ENCODE data around the gene COL23A1. TPM values are rescaled to one million over a fixed set of nuclear protein-coding genes. Genes with fewer than 3 reads are reported as not detected.

The COL23A1 gene
- total RNA-seq, 2 donors from 2014 or later = 1.5 to 2.5 TPM

DNA sequence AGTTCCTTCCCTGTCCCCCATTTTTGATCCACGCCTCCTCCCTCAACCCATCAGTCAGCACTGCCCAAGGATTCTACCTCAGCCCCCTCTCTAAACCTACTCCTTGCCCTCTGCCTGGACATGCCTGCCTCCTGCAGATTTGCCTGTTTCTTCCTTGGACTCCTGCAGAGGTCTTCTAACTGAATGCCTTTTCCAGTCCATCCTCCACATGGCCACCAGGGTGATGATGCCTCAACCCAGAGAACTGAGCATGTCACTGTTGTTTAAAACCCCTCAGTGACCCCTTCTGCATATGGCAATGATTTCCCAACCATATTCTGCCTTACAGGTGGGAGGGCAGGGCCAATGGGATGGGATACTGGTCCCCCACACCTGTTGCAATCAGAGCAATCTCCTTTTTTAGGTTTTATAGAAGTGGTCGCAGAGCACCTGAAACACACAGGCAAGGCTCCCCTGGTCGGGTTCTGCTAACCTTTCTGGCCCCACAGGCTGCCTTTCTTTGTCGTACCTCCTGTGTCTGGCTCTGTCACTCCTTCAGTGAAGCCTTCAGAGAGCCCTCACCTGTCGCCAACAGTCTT lies 366.9 kb downstream of the COL23A1 start:
- Histone ChIP-seq H3K4me1 (ENCODE audit: control insufficient read depth in 1 of 2, low read depth in 2 of 2) (no peaks in the 10 kb centered on the region), H3K36me3 (peaks cover 24% of the 10 kb centered on the region), H3K4me3 (no peak overlapping the region), H3K27ac (no peak overlapping the region), H3K9me3 (no peaks in the 10 kb centered on the region), H3K27me3 (replicated peaks; ENCODE audit: insufficient read depth) (no peaks in the 10 kb centered on the region)
- ATAC-seq (ENCODE audit: insufficient number of reproducible peaks, low FRiP score, low read depth) = no peak
- no peak for DNase-seq (ENCODE audit: low spot score)
- TF ChIP-seq, protein P1, sequence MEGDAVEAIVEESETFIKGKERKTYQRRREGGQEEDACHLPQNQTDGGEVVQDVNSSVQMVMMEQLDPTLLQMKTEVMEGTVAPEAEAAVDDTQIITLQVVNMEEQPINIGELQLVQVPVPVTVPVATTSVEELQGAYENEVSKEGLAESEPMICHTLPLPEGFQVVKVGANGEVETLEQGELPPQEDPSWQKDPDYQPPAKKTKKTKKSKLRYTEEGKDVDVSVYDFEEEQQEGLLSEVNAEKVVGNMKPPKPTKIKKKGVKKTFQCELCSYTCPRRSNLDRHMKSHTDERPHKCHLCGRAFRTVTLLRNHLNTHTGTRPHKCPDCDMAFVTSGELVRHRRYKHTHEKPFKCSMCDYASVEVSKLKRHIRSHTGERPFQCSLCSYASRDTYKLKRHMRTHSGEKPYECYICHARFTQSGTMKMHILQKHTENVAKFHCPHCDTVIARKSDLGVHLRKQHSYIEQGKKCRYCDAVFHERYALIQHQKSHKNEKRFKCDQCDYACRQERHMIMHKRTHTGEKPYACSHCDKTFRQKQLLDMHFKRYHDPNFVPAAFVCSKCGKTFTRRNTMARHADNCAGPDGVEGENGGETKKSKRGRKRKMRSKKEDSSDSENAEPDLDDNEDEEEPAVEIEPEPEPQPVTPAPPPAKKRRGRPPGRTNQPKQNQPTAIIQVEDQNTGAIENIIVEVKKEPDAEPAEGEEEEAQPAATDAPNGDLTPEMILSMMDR (IDR thresholded peaks at IDR 0.05) = no peak

DNA sequence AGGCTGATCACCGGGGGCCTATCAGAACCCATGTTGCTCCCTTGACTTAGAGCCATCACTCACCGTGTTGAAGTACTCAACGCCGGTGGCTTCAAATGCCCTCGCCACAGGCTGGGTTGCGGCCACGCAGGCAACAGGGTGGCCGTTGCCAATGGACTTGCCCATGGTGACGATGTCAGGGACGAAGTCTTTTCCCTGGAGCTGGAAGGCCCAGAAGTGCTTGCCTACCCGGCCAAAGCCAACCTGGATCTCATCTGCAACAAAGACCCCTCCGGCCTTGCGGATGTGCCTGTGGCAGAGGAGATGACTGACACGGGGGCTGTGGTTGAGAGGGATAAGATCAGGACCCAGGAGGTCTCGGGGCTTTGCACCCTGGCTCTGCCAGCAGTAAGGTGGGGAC lies 367.9 kb downstream of the COL23A1 start:
- no peak for ATAC-seq (ENCODE audit: insufficient number of reproducible peaks, low FRiP score, low read depth)
- no peak for DNase-seq (ENCODE audit: low spot score)
- TF ChIP-seq, protein P1 (IDR thresholded peaks at IDR 0.05) = no peak
- H3K4me3 ChIP-seq = no peak overlapping the region
- H3K27me3 ChIP-seq (replicated peaks; ENCODE audit: insufficient read depth) = no peaks in the 10 kb centered on the region
- peaks cover 20% of the 10 kb centered on the region for H3K36me3 ChIP-seq
- no peaks in the 10 kb centered on the region for H3K4me1 ChIP-seq (ENCODE audit: control insufficient read depth in 1 of 2, low read depth in 2 of 2)
- no peaks in the 10 kb centered on the region for H3K9me3 ChIP-seq
- no peak overlapping the region for H3K27ac ChIP-seq

GRCh38 chr5:178221853-178222252 lies 368.3 kb downstream of the COL23A1 start:
- no peak for ATAC-seq (ENCODE audit: insufficient number of reproducible peaks, low FRiP score, low read depth)
- Histone ChIP-seq H3K9me3 (no peaks in the 10 kb centered on the region), H3K4me1 (ENCODE audit: control insufficient read depth in 1 of 2, low read depth in 2 of 2) (no peaks in the 10 kb centered on the region), H3K36me3 (peaks cover 15% of the 10 kb centered on the region), H3K4me3 (no peak overlapping the region), H3K27ac (no peak overlapping the region), H3K27me3 (replicated peaks; ENCODE audit: insufficient read depth) (no peaks in the 10 kb centered on the region)
- TF ChIP-seq, protein P1 (IDR thresholded peaks at IDR 0.05) = no peak
- DNase-seq (ENCODE audit: low spot score) = no peak

- no peak overlapping the region for H3K27ac ChIP-seq
- no peak for ATAC-seq (ENCODE audit: insufficient number of reproducible peaks, low FRiP score, low read depth)
- no peaks in the 10 kb centered on the region for H3K27me3 ChIP-seq (replicated peaks; ENCODE audit: insufficient read depth)
- H3K4me1 ChIP-seq (ENCODE audit: control insufficient read depth in 1 of 2, low read depth in 2 of 2) = no peaks in the 10 kb centered on the region
- TF ChIP-seq, protein P1 (IDR thresholded peaks at IDR 0.05) = no peak
- H3K36me3 ChIP-seq = peaks cover 12% of the 10 kb centered on the region
- no peaks in the 10 kb centered on the region for H3K9me3 ChIP-seq
- no peak overlapping the region for H3K4me3 ChIP-seq
- DNase-seq (ENCODE audit: low spot score) = no peak
These were observed 368.9 kb downstream of the COL23A1 start for GRCh38 chr5:178221282-178221681.

- no peaks in the 10 kb centered on the region for H3K9me3 ChIP-seq
- no peak overlapping the region for H3K4me3 ChIP-seq
- no peak for DNase-seq (ENCODE audit: low spot score)
- no peaks in the 10 kb centered on the region for H3K27me3 ChIP-seq (replicated peaks; ENCODE audit: insufficient read depth)
- H3K36me3 ChIP-seq = peaks cover 34% of the 10 kb centered on the region
- H3K27ac ChIP-seq = no peak overlapping the region
- no peak for ATAC-seq (ENCODE audit: insufficient number of reproducible peaks, low FRiP score, low read depth)
- TF ChIP-seq, protein P1 (IDR thresholded peaks at IDR 0.05) = no peak
- H3K4me1 ChIP-seq (ENCODE audit: control insufficient read depth in 1 of 2, low read depth in 2 of 2) = no peaks in the 10 kb centered on the region
These were observed 371.4 kb downstream of the COL23A1 start for GRCh38 chr5:178218827-178219226.

Data from thoracic aorta (tissue), 2 donors.